ENCODE results near the gene ECI2.
"Not testable (repeated sequence)": the region's sequence is repeated elsewhere in the genome, so short reads cannot be mapped to it uniquely, and the experiment has no call there.

Gene ECI2

GRCh38 chr6:4100655-4101054, 34.7 kb downstream of the ECI2 start:
- DNase-seq = no peak

GRCh38 chr6:4093288-4093687, 42.1 kb downstream of the ECI2 start:
- peak; percentile 38 to 70 for DNase-seq

- no peak for DNase-seq
These were observed 43.4 kb downstream of the ECI2 start for GRCh38 chr6:4091941-4092340.

GRCh38 chr6:4090043-4090442, 45.3 kb downstream of the ECI2 start:
- DNase-seq = not testable (repeated sequence)

GRCh38 chr6:4088704-4089103, 46.7 kb downstream of the ECI2 start:
- DNase-seq = no peak

GRCh38 chr6:4085332-4085700, 50.1 kb downstream of the ECI2 start:
- no peak for DNase-seq

- DNase-seq = peak; percentile 88 to 98
These were observed 50.7 kb downstream of the ECI2 start for GRCh38 chr6:4084444-4085331.

GRCh38 chr6:4078691-4079471, 56.5 kb downstream of the ECI2 start, which contains the start of gene FAM217A:
TSS of gene FAM217A (minus strand) at chr6:4079137. CDS start at chr6:4077414, 1,723 bp downstream.
- no peak for DNase-seq

- DNase-seq = no peak
These were observed 60.7 kb downstream of the ECI2 start for GRCh38 chr6:4074478-4075235.

GRCh38 chr6:4071330-4071729, 64.0 kb downstream of the ECI2 start:
- no peak for DNase-seq

- no peak for DNase-seq
These were observed 66.2 kb downstream of the ECI2 start for GRCh38 chr6:4069199-4069598.

GRCh38 chr6:4067673-4068072, 67.7 kb downstream of the ECI2 start:
- no peak for DNase-seq

GRCh38 chr6:4066029-4066755, 69.2 kb downstream of the ECI2 start:
- peak in 1 of 2 experiments; percentile 12 for DNase-seq
